Loucy (cell line): ENCODE data around the gene SLC9A9.

Source experiments
- EZH2phosphoT487 ChIP-seq: fragments of 200-600 bp; IDR thresholded peaks from 2 replicates; pipeline ENCODE4 v1.6.1; 2018; ENCODE audit warnings: antibody characterized with exemption, mild to moderate bottlenecking, moderate library complexity, borderline replicate concordance
- TF ChIP-seq, protein P1 (sequence below): fragments of 200-600 bp; sonication (generic); conservative IDR thresholded peaks from 2 replicates; pipeline ENCODE4 v1.5.1; 2014; ENCODE audit warnings: mild to moderate bottlenecking, antibody characterized with exemption, low read length

DNA sequence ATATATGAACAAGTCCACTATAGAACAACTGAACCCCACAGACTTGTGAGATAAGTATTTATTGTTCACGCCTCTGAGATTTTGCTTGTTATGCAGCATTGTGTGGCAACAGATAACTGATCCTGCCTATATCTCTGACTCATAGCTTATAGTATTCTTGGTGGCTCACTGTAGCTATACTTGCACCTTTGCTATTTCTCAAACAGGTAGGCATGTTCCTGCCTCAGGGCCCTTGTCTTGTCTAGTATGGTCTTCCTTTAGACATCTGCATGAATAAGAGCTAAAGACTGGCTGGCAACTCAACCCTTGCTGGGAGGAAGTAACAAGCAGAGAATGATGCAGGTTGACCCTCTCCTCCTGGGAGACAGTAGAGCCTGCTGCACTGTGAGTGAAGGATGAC lies 472.6 kb downstream of the SLC9A9 start:
- TF ChIP-seq, protein P1, sequence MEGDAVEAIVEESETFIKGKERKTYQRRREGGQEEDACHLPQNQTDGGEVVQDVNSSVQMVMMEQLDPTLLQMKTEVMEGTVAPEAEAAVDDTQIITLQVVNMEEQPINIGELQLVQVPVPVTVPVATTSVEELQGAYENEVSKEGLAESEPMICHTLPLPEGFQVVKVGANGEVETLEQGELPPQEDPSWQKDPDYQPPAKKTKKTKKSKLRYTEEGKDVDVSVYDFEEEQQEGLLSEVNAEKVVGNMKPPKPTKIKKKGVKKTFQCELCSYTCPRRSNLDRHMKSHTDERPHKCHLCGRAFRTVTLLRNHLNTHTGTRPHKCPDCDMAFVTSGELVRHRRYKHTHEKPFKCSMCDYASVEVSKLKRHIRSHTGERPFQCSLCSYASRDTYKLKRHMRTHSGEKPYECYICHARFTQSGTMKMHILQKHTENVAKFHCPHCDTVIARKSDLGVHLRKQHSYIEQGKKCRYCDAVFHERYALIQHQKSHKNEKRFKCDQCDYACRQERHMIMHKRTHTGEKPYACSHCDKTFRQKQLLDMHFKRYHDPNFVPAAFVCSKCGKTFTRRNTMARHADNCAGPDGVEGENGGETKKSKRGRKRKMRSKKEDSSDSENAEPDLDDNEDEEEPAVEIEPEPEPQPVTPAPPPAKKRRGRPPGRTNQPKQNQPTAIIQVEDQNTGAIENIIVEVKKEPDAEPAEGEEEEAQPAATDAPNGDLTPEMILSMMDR, result no peak
- no peak for TF ChIP-seq EZH2phosphoT487
